SU-DHL-6 (cell line): ENCODE data around the gene ZNF83.
"Not testable (repeated sequence)": the region's sequence is repeated elsewhere in the genome, so short reads cannot be mapped to it uniquely, and the experiment has no call there.

Experiments
- H2AFZ ChIP-seq: fragments of 200-600 bp; sonication (generic); 2 replicates; pipeline ENCODE4 v1.6.1; 2014; ENCODE audit warnings: low read depth, mild to moderate bottlenecking, moderate library complexity, mixed read lengths, antibody characterized with exemption, low read length; ENCODE audit not compliant: severe bottlenecking
- H3F3A ChIP-seq: fragments of 200-600 bp; shearing (Covaris generic); 2 replicates; pipeline ENCODE4 v1.6.0; 2016; ENCODE audit warnings: antibody characterized with exemption, mild to moderate bottlenecking; ENCODE audit not compliant: insufficient read depth
- H3K27ac ChIP-seq: fragments of 200-600 bp; sonication (generic); 2 replicates; pipeline ENCODE4 v1.5.1; 2016; ENCODE audit warnings: low read depth, mild to moderate bottlenecking, low read length, moderate library complexity, mixed read lengths
- H3K27me3 ChIP-seq: fragments of 200-600 bp; sonication (generic), shearing (Covaris generic); 2 replicates; pipeline ENCODE4 v1.6.0; 2014; ENCODE audit warnings: mild to moderate bottlenecking, low read length
- H3K36me3 ChIP-seq: fragments of 200-600 bp; sonication (generic); 2 replicates; pipeline ENCODE4 v1.6.1; 2014; ENCODE audit warnings: mild to moderate bottlenecking, low read length, mixed read lengths
- H3K4me2 ChIP-seq: fragments of 300-600, 200-600 bp; shearing (Covaris generic), sonication (generic); 2 replicates; pipeline ENCODE4 v1.6.0; 2014; ENCODE audit warnings: low read length, low read depth, mild to moderate bottlenecking; ENCODE audit not compliant: poor library complexity, severe bottlenecking
- H3K4me3 ChIP-seq: fragments of 200-600 bp; sonication (generic); 2 replicates; pipeline ENCODE4 v1.5.1; 2014; ENCODE audit warnings: antibody characterized with exemption, low read length, mild to moderate bottlenecking, mixed read lengths; ENCODE audit not compliant: insufficient read depth, poor library complexity, severe bottlenecking
- H3K79me2 ChIP-seq: fragments of 200-600 bp; sonication (generic); 2 replicates; pipeline ENCODE4 v1.6.1; 2014; ENCODE audit warnings: mild to moderate bottlenecking, low read length, moderate library complexity; ENCODE audit not compliant: insufficient read depth
- H3K9ac ChIP-seq: fragments of 200-600 bp; sonication (generic); 2 replicates; pipeline ENCODE4 v1.7.0; 2014; ENCODE audit warnings: mild to moderate bottlenecking, low read length
- H3K9me2 ChIP-seq: fragments of 200-600 bp; sonication (generic); replicated peaks from 2 replicates; pipeline ENCODE4 v1.6.1; 2014; ENCODE audit warnings: low read length; ENCODE audit not compliant: insufficient read depth
- H3K9me3 ChIP-seq: fragments of 200-600 bp; sonication (generic); 2 replicates; pipeline ENCODE4 v1.6.1; 2014; ENCODE audit warnings: low read length, mixed read lengths; ENCODE audit not compliant: insufficient read depth
- H4K20me1 ChIP-seq: fragments of 200-600 bp; sonication (generic); 2 replicates; pipeline ENCODE4 v1.6.1; 2014; ENCODE audit warnings: low read depth, mild to moderate bottlenecking, antibody characterized with exemption, low read length, moderate library complexity, mixed read lengths
- CTCF ChIP-seq: fragments of 200-600 bp; sonication (generic); IDR thresholded peaks from one replicate; pipeline ENCODE4 v1.5.1; 2017; ENCODE audit warnings: antibody characterized with exemption, mild to moderate bottlenecking, low read length, moderate library complexity; ENCODE audit not compliant: insufficient read depth, poor library complexity, severe bottlenecking
- EZH2phosphoT487 ChIP-seq: fragments of 200-600 bp; sonication (generic), shearing (Covaris generic); conservative IDR thresholded peaks from 2 replicates; pipeline ENCODE4 v1.6.1; 2018; ENCODE audit warnings: mild to moderate bottlenecking, antibody characterized with exemption, low read length, moderate library complexity, mixed read lengths

ZNF83 gene

GRCh38 chr19:52679598-52679997 is 41.4 kb upstream of the ZNF83 start:
- H3K36me3 ChIP-seq: no peaks in the 10 kb centered on the region
- 0 out of 2 replicates have a peak, but pooled peaks cover 4% of the 10 kb centered on the region for H4K20me1 ChIP-seq
- no peak overlapping the region for H2AFZ ChIP-seq
- H3K9ac ChIP-seq: no peak overlapping the region
- no peaks in the 10 kb centered on the region for H3K27me3 ChIP-seq
- H3K4me3 ChIP-seq: no peak overlapping the region
- H3K79me2 ChIP-seq: peaks cover 85% of the 10 kb centered on the region
- TF ChIP-seq CTCF (no peak), EZH2phosphoT487 (no peak)
- no peak overlapping the region for H3K4me2 ChIP-seq
- H3K27ac ChIP-seq: no peak overlapping the region
- H3K9me3 ChIP-seq: no peaks in the 10 kb centered on the region
- H3F3A ChIP-seq: no peaks in the 10 kb centered on the region
- H3K9me2 ChIP-seq: no peaks in the 10 kb centered on the region

- not testable (repeated sequence) for H3K9ac ChIP-seq, H3K9me2 ChIP-seq, H3F3A ChIP-seq, H3K4me3 ChIP-seq, H3K9me3 ChIP-seq, H3K27ac ChIP-seq, H3K4me2 ChIP-seq, H3K36me3 ChIP-seq, H2AFZ ChIP-seq, H3K27me3 ChIP-seq
- H3K79me2 ChIP-seq: peaks cover 89% of the 10 kb centered on the region
- peaks cover 13% of the 10 kb centered on the region; the same call in 1 of the 2 replicates for H4K20me1 ChIP-seq
Measured at GRCh38 chr19:52675239-52675638, 37.1 kb upstream of the ZNF83 start.

GRCh38 chr19:52673014-52673413 is 34.9 kb upstream of the ZNF83 start:
- Histone ChIP-seq H3K27ac (no peak overlapping the region), H3K79me2 (peaks cover 87% of the 10 kb centered on the region), H3K9me2 (no peaks in the 10 kb centered on the region), H2AFZ (no peak overlapping the region), H3K4me3 (no peak overlapping the region), H3K27me3 (no peaks in the 10 kb centered on the region), H3K9me3 (no peaks in the 10 kb centered on the region), H3K9ac (no peak overlapping the region), H3K36me3 (peaks cover 10% of the 10 kb centered on the region), H3F3A (no peaks in the 10 kb centered on the region), H3K4me2 (no peak overlapping the region), H4K20me1 (peaks cover 13% of the 10 kb centered on the region; the same call in 1 of the 2 replicates)
- TF ChIP-seq EZH2phosphoT487 (no peak), CTCF (no peak)

- H3K27ac ChIP-seq: no peak overlapping the region
- H3K79me2 ChIP-seq: peaks cover 92% of the 10 kb centered on the region
- no peak overlapping the region for H3K4me3 ChIP-seq
- no peak overlapping the region for H3K4me2 ChIP-seq
- H3K9ac ChIP-seq: no peak overlapping the region
- H3F3A ChIP-seq: no peaks in the 10 kb centered on the region
- no peaks in the 10 kb centered on the region for H3K9me3 ChIP-seq
- no peaks in the 10 kb centered on the region for H3K9me2 ChIP-seq
- no peaks in the 10 kb centered on the region for H3K27me3 ChIP-seq
- peaks cover 10% of the 10 kb centered on the region for H3K36me3 ChIP-seq
- TF ChIP-seq CTCF (no peak), EZH2phosphoT487 (no peak)
- H4K20me1 ChIP-seq: peaks cover 12% of the 10 kb centered on the region; the same call in 1 of the 2 replicates
- no peak overlapping the region for H2AFZ ChIP-seq
Measured at GRCh38 chr19:52670046-52670445, 31.9 kb upstream of the ZNF83 start.
